CD4-positive, alpha-beta T cell (primary cell): ENCODE data around the gene ZNF335. TPM values are rescaled to one million over a fixed set of nuclear protein-coding genes. Genes with fewer than 3 reads are reported as not detected.

ENCODE experiments used
- ATAC-seq: fragments of 200-7000 bp; cut with Tn5 transposase; one replicate; pipeline ENCODE4 v1.10.0; 2022; ENCODE audit warnings: mild to moderate bottlenecking; ENCODE audit not compliant: poor library complexity
- CTCF ChIA-PET: fragments of 350-600 bp; sonication (Branson Sonifier 250); formaldehyde crosslinking; loops from one replicate; lab custom pipeline; 2021; ENCODE audit warnings: antibody characterized with exemption, inconsistent platforms; lab: Charles Lee
- POLR2A ChIA-PET: fragments of 350-600 bp; sonication (Branson Sonifier 250); formaldehyde crosslinking; loops from one replicate; lab custom pipeline; 2021; ENCODE audit warnings: antibody characterized with exemption, inconsistent platforms; lab: Charles Lee
- DNase-seq, 14 experiments: peaks; one replicate each; pipeline ENCODE4 v3.0.0-alpha.2; 2013 to 2020; ENCODE audit warnings: mixed read lengths in 2 of 14
- H3K27ac ChIP-seq, 2 donors: one replicate each; pipeline versions ENCODE4 v1.5.1 to v1.7.0; 2013; ENCODE audit warnings: low read length in 2 of 2, low read depth in 1 of 2, mild to moderate bottlenecking in 1 of 2
- H3K27me3 ChIP-seq, 2 experiments: 1 replicate in 1 of 2; 2 replicates in 1 of 2; pipeline versions ENCODE4 v1.6.1 to v1.7.0; 2013; ENCODE audit warnings: low read length in 2 of 2, control low read depth in 1 of 2, mild to moderate bottlenecking in 1 of 2, moderate library complexity in 1 of 2; ENCODE audit not compliant: insufficient read depth in 2 of 2, control insufficient read depth in 1 of 2
- H3K36me3 ChIP-seq: one replicate; pipeline ENCODE4 v1.6.1; 2013; ENCODE audit warnings: low read length, control low read depth; ENCODE audit not compliant: insufficient read depth
- H3K4me1 ChIP-seq: one replicate; pipeline ENCODE4 v1.6.1; 2013; ENCODE audit warnings: low read length, control low read depth; ENCODE audit not compliant: insufficient read depth
- H3K4me3 ChIP-seq: one replicate; pipeline ENCODE4 v1.5.1; 2013; ENCODE audit warnings: mild to moderate bottlenecking, low read length, moderate library complexity
- H3K9me3 ChIP-seq, 2 experiments: 1 replicate in 1 of 2; 2 replicates in 1 of 2; pipeline versions ENCODE4 v1.6.1 to v1.7.0; 2013; ENCODE audit warnings: low read length in 2 of 2, mild to moderate bottlenecking in 2 of 2, control low read depth in 1 of 2, moderate library complexity in 1 of 2; ENCODE audit not compliant: control insufficient read depth in 1 of 2, insufficient read depth in 1 of 2
- H3K27ac Mint-ChIP-seq: one replicate; pipeline ENCODE4 v1.8.0; 2020; ENCODE audit warnings: mixed read lengths
- H3K27me3 Mint-ChIP-seq: one replicate; pipeline ENCODE4 v1.8.0; 2021; ENCODE audit warnings: mixed read lengths
- H3K36me3 Mint-ChIP-seq: one replicate; pipeline ENCODE4 v1.8.0; 2021; ENCODE audit warnings: low read depth, mixed read lengths
- H3K4me1 Mint-ChIP-seq: one replicate; pipeline ENCODE4 v1.8.0; 2021; ENCODE audit warnings: low read depth, mixed read lengths
- H3K4me3 Mint-ChIP-seq: one replicate; pipeline ENCODE4 v1.8.0; 2020; ENCODE audit warnings: mild to moderate bottlenecking, mixed read lengths
- H3K9me3 Mint-ChIP-seq: one replicate; pipeline ENCODE4 v1.8.0; 2020; ENCODE audit warnings: mixed read lengths
- CTCF ChIP-seq: fragments of 200-600 bp; IDR thresholded peaks from one replicate; pipeline ENCODE4 v1.8.0; 2022; ENCODE audit warnings: antibody characterized with exemption, mild to moderate bottlenecking
- intact Hi-C, 2 experiments: fragments of 100-400 bp; cut with DNase I in 1 of 2; cut with micrococcal nuclease in 1 of 2; formaldehyde crosslinking; loops; one replicate each; pipeline versions ENCODE4 v1.15.1 to v1.9.0; 2023 to 2025; cut with DNase I, micrococcal nuclease
- total RNA-seq, 174 experiments: library from RNA in 2 of 174; stranded (reverse) in 2 of 174; gene quantifications; one replicate each; pipeline ENCODE4 v1.2.3 and lab custom pipeline; 2021 to 2026

The ZNF335 gene
- total RNA-seq, 2 experiments from 2014 or later, result 67.3 to 74.6 TPM

DNA sequence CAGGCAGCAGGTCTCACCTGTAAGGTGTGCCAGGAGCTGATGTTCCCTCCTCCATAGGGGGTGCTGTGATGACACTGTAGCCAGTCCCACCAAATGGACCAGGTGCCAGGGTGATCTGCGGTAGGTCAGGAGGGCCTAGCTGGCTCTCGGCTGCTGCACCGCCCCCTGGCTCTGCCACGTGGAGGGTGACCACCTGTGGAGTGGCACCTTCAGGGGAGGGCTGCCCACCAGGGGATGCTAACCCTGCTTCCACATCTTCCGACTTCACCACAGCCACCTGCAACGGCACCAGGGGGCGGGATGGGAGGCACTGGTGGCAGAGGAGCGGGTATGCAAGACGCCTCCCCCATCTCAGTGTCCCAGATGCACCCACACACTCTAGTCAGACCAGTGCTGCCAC, 18.3 kb downstream of the ZNF335 start:
- Histone ChIP-seq H3K27me3 (no peaks in the 10 kb centered on the region), H3K4me1 (peaks cover 12% of the 10 kb centered on the region), H3K9me3 (no peaks in the 10 kb centered on the region), H3K4me3 (no peak overlapping the region), H3K27ac (no peak overlapping the region), H3K36me3 (peaks cover 86% of the 10 kb centered on the region)
- DNase-seq, result peak in 1 of 14 experiments; percentile 24
- H3K36me3 Mint-ChIP-seq, result peaks cover 75% of the 10 kb centered on the region
- no peak for TF ChIP-seq CTCF
- intact Hi-C loops, result no loop called here
- no peak overlapping the region for H3K4me3 Mint-ChIP-seq
- no peaks in the 10 kb centered on the region for H3K9me3 Mint-ChIP-seq
- CTCF ChIA-PET, result no interaction called here
- no peak for ATAC-seq
- H3K27me3 Mint-ChIP-seq, result no peaks in the 10 kb centered on the region
- no peak overlapping the region for H3K27ac Mint-ChIP-seq
- H3K4me1 Mint-ChIP-seq, result no peaks in the 10 kb centered on the region
- POLR2A ChIA-PET, result interaction anchor here (0.7 to 10.5 kb wide), 5 partner anchors 11 to 62 kb away, joined by 3 to 120 read pairs (median 4); partner anchors contain the start of genes CTSA, NEURL2, PCIF1 and ZNF335

DNA sequence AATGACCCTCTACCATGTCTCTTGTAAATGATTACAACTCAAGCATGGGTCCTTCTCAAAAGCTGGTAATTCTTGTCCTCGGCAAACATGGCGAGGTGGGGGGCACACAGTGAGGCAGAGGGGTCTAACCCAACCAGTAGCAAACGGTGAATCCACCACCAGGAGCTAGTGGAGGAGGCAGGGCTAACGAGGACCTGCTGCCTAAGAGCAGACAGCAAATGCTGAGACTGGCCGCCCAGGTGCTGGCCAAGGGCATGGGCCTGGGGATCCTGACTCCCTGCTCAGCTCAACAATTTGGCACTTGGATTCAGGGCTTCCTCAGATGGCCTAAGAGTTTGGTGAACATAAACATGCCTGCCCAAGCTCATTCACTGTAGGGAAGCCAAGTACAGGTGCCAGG, 19.1 kb downstream of the ZNF335 start:
- Histone ChIP-seq H3K9me3 (no peaks in the 10 kb centered on the region), H3K27ac (no peak overlapping the region), H3K4me3 (no peak overlapping the region), H3K36me3 (peaks cover 86% of the 10 kb centered on the region), H3K4me1 (peaks cover 12% of the 10 kb centered on the region), H3K27me3 (no peaks in the 10 kb centered on the region)
- no peak for TF ChIP-seq CTCF
- Mint-ChIP-seq H3K27ac (no peak overlapping the region), H3K4me1 (no peaks in the 10 kb centered on the region), H3K4me3 (no peak overlapping the region), H3K9me3 (no peaks in the 10 kb centered on the region), H3K36me3 (peaks cover 74% of the 10 kb centered on the region), H3K27me3 (no peaks in the 10 kb centered on the region)
- CTCF ChIA-PET, result no interaction called here
- DNase-seq, result peak in 1 of 14 experiments; percentile 19
- ATAC-seq, result no peak
- intact Hi-C loops, result no loop called here
- POLR2A ChIA-PET, result interaction anchor here (0.7 to 10.5 kb wide), 4 partner anchors 10 to 62 kb away, joined by 4 to 120 read pairs (median 5); partner anchors contain the start of genes CTSA, NEURL2, PCIF1 and ZNF335

DNA sequence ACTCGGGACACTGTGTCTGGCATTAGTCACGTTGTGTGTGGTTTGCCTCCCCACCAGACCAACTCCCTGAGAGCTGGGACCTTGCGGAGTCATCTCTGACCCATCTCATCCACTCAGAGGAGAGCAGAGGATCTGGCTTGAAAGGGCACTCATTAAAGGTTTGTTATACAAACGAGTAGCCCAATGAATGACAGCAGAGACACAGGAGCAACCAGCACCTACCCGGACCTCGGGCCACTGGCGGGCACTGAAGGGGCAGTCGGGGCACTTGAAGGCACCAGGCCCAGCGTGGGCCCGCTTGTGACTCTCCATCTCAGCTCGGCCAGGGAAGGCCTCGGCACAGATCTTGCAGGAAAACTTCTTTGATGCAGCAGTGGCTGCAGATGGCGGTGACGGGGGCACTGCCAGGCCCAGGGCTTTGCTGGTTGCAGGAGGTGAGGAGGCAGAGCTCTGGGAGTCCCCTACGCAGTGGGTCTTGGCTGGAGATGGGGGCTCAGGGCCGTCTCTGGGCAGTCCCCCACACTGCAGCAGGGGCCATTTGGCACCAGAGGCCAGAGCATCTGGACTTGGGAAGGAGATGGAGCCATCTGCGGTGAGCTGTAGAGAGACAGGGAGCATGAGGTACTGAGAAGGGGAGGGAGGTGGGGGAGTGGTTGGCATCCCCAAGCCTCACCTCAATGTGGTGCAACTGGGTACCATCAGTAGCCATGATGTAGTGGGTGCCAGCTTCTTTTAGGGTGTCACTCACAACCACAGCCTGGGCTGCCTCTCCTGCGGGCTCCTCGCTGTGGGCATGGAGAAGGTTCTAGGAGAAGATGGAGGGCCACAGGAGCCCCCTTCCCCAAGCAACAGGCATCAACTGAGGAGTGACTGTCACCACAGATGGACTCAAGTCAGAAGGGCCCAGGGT, 19.8 kb downstream of the ZNF335 start:
- no peak for TF ChIP-seq CTCF
- Histone ChIP-seq H3K27me3 (no peaks in the 10 kb centered on the region), H3K4me3 (no peak overlapping the region), H3K27ac (no peak overlapping the region), H3K4me1 (peaks cover 12% of the 10 kb centered on the region), H3K9me3 (no peaks in the 10 kb centered on the region), H3K36me3 (peaks cover 87% of the 10 kb centered on the region)
- ChIA-PET POLR2A (interaction anchor here (1.2 to 10.5 kb wide), 4 partner anchors 12 to 61 kb away, joined by 3 to 120 read pairs (median 5); partner anchors contain the start of genes CTSA, NEURL2, PCIF1 and ZNF335), CTCF (no interaction called here)
- H3K4me1 Mint-ChIP-seq, result no peaks in the 10 kb centered on the region
- no peaks in the 10 kb centered on the region for H3K9me3 Mint-ChIP-seq
- no peak overlapping the region for H3K4me3 Mint-ChIP-seq
- DNase-seq (no peak), ATAC-seq (no peak)
- H3K27ac Mint-ChIP-seq, result peak overlapping the region; percentile 48
- H3K36me3 Mint-ChIP-seq, result peaks cover 74% of the 10 kb centered on the region
- no peaks in the 10 kb centered on the region for H3K27me3 Mint-ChIP-seq
- intact Hi-C loops, result no loop called here
